RKO (cell line): Measurements from ENCODE around the gene MAD1L1.
"Not testable (repeated sequence)": the region's sequence is repeated elsewhere in the genome, so short reads cannot be mapped to it uniquely, and the experiment has no call there.

ENCODE experiments used
- DNase-seq: peaks from one replicate; pipeline ENCODE4 v3.0.0-alpha.2; 2016; ENCODE audit warnings: low spot score

Gene MAD1L1

GRCh38 chr7:2232766-2233520 is at the start of gene MAD1L1:
Gene MAD1L1 (minus strand): TSS chr7:2232945. CDS start chr7:2230133, 2,812 bp downstream.
- peak; percentile 94 for DNase-seq

GRCh38 chr7:2282185-2282751 is 49.5 kb upstream of the MAD1L1 start:
- no peak for DNase-seq

- DNase-seq = no peak
Measured at GRCh38 chr7:2281541-2281940, 48.8 kb upstream of the MAD1L1 start.

GRCh38 chr7:2280424-2280823 is 47.7 kb upstream of the MAD1L1 start:
- DNase-seq = no peak

- no peak for DNase-seq
Measured at GRCh38 chr7:2279896-2280295, 47.2 kb upstream of the MAD1L1 start.

GRCh38 chr7:2278026-2278425 is 45.3 kb upstream of the MAD1L1 start:
- DNase-seq = no peak

GRCh38 chr7:2276107-2276506 is 43.4 kb upstream of the MAD1L1 start:
- no peak for DNase-seq

- no peak for DNase-seq
Measured at GRCh38 chr7:2275101-2275500, 42.4 kb upstream of the MAD1L1 start.

- DNase-seq = no peak
Measured at GRCh38 chr7:2274666-2275065, 41.9 kb upstream of the MAD1L1 start.

- DNase-seq = no peak
Measured at GRCh38 chr7:2273866-2274265, 41.1 kb upstream of the MAD1L1 start.

GRCh38 chr7:2272031-2272430 is 39.3 kb upstream of the MAD1L1 start:
- no peak for DNase-seq

GRCh38 chr7:2271273-2272026 is 38.7 kb upstream of the MAD1L1 start:
- no peak for DNase-seq

- no peak for DNase-seq
Measured at GRCh38 chr7:2270495-2270894, 37.8 kb upstream of the MAD1L1 start.

- no peak for DNase-seq
Measured at GRCh38 chr7:2269991-2270460, 37.3 kb upstream of the MAD1L1 start.

GRCh38 chr7:2269089-2269990 is 36.6 kb upstream of the MAD1L1 start:
- not testable (repeated sequence) for DNase-seq

GRCh38 chr7:2266911-2267310 is 34.2 kb upstream of the MAD1L1 start:
- no peak for DNase-seq

GRCh38 chr7:2264158-2264557 is 31.4 kb upstream of the MAD1L1 start:
- DNase-seq = no peak

- no peak for DNase-seq
Measured at GRCh38 chr7:2263176-2263575, 30.4 kb upstream of the MAD1L1 start.

GRCh38 chr7:2261611-2262010 is 28.9 kb upstream of the MAD1L1 start:
- no peak for DNase-seq

- DNase-seq = no peak
Measured at GRCh38 chr7:2260820-2261219, 28.1 kb upstream of the MAD1L1 start.

GRCh38 chr7:2259480-2259879 is 26.7 kb upstream of the MAD1L1 start:
- DNase-seq = no peak
